ENCODE results near the gene ACSM4.
"Not testable (repeated sequence)": the region's sequence is repeated elsewhere in the genome, so short reads cannot be mapped to it uniquely, and the experiment has no call there.

The ACSM4 gene, protein sequence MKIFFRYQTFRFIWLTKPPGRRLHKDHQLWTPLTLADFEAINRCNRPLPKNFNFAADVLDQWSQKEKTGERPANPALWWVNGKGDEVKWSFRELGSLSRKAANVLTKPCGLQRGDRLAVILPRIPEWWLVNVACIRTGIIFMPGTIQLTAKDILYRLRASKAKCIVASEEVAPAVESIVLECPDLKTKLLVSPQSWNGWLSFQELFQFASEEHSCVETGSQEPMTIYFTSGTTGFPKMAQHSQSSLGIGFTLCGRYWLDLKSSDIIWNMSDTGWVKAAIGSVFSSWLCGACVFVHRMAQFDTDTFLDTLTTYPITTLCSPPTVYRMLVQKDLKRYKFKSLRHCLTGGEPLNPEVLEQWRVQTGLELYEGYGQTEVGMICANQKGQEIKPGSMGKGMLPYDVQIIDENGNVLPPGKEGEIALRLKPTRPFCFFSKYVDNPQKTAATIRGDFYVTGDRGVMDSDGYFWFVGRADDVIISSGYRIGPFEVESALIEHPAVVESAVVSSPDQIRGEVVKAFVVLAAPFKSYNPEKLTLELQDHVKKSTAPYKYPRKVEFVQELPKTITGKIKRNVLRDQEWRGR

DNA sequence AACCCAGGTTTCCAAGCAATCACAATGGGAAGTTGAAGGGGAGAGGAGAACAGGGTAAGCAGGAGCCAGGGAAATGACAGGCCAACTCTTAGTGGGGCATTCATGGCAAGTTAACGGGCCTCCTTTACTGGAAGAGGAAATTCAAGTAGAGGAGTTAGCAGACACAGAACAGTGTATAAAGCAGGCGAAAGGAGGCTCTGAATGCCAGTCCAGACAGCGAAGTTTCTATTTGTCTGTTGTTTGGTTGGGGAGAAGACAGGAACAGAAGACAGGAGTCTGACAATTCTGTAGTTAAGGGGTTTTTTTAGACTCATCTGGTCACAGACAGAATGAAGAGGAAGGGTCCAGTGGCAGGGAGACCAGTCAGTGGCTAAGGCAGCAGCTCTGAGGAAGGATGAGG, at the start of gene ACSM4:
ACSM4 (plus strand) TSS at position 301 of the 400 bp plus-strand sequence. CDS start 260 bp downstream, outside the sequence.
- no peak for DNase-seq (ENCODE audit: extremely low read depth in 1 of 2, low read depth in 1 of 2)

DNA sequence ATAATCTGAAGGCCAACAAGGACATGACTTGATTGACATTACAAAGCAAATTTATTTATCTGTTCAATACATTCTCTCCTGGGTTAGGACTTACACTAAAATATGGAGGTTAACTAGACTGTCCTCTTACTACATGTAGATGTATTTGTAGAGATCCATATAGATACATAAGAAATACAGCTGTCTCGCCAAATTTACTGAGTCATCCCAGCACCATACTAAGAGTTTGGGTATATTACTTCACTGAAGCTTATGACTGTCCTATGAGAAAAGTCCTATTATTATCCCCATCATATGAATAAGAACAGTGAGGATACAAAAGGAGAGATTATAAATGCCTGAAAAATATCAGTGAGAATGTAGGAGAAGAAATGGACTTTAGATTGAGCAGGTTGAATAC, 44.8 kb upstream of the ACSM4 start:
- no peak for DNase-seq (ENCODE audit: extremely low read depth in 1 of 2, low read depth in 1 of 2)

DNA sequence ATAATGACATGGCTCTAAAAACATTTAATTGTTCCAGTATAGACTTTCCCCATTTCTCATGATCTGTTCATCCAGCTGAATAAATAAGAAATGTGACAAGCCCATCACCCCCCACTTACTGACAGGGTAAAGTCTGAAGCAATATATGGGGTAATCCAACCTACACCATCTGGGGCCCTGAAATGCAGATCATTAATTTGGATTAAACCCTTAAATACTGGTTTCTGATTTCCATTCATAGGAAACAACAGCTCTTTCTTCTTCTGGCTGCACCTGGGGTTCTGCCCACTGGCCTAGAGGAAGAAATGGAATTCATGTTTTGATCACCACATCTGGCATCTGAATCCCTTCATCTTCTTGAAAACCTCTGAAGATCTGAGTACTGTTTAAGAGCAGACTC, 39.3 kb upstream of the ACSM4 start:
- DNase-seq (ENCODE audit: extremely low read depth in 1 of 2, low read depth in 1 of 2) = no peak

DNA sequence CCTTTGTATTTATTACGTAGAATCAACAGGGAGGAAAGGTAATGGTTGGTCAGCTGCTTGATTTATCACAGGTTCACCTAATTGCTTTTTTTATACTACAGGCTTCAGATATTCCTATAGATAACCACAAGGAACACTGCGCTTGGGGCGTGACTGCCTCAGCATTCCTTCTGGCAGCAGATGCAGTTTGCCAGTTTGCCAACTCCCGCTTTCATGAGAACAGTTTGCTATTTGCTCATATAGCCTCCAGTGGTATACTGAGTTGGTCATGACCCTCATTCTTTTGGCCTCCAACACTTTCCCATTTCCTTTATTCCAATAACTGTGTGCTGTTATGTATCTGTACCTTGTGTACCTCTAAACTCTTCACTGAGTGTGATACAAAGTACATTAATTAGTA, 38.6 kb upstream of the ACSM4 start:
- no peak for DNase-seq (ENCODE audit: extremely low read depth in 1 of 2, low read depth in 1 of 2)

DNA sequence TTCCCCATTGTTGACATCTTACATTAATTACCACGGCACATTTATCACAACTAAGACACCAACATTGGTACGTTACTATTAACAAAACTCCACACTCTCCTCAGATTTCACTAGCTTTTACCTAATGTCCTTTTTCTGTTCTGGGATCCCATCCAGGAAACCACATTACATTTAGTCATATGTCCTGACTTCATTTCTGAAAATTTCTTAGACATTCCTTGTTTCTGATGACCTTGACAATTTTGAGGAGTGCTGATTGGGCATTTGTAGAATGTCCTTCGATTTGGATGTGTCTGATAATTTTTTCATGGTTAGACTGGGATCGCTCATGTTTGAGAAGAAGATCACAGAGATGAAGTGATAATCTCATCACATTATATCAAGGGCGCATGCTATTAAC, 34.6 kb upstream of the ACSM4 start:
- DNase-seq (ENCODE audit: extremely low read depth in 1 of 2, low read depth in 1 of 2) = no peak

DNA sequence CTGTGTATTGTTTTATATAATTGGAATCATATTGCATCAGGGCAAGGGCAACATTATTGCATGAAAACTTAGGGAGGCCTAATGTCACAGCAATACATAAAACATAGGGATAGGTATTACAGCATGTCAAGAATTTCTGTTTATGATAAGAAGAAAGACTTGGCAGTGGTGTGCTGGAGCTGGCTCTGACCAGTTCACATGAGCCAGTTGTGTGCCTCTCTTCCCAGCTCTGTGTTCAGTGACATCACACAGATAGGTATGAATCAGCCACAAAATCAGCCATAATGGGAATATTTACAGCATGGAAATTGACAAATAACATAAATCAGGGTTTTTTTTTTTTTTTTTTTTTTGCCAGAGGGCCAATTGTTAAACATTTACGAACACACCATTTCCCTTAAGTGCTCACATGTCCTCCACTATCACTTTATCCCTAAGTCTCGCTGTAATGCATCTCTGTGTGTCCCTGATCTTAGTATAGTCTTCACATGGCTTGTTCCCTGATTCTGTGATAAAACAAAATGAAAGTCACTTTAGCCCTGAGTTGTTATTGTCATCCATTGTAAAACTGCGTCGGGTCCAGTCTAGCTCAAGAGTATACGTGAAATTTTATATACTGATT, 31.9 kb upstream of the ACSM4 start:
- no peak for DNase-seq (ENCODE audit: extremely low read depth in 1 of 2, low read depth in 1 of 2)

DNA sequence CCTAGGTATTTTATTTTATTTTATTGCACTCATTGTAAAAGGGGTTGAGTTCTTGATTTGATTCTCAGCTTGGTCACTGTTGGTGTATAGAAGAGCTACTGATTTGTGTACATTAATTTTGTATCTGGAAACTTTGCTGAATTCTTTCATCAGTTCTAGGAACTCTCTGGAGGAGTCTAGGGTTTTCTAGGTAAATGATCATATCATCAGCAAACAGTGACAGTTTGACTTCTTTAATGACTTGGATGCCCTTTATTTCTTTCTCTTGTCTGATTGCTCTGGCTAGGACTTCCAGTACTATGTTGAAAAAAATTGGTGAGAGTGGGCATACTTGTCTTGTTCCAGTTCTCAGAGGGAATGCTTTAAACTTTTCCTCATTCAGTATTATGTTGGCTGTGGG, 28.4 kb upstream of the ACSM4 start:
- not testable (repeated sequence) for DNase-seq (ENCODE audit: extremely low read depth in 1 of 2, low read depth in 1 of 2)

DNA sequence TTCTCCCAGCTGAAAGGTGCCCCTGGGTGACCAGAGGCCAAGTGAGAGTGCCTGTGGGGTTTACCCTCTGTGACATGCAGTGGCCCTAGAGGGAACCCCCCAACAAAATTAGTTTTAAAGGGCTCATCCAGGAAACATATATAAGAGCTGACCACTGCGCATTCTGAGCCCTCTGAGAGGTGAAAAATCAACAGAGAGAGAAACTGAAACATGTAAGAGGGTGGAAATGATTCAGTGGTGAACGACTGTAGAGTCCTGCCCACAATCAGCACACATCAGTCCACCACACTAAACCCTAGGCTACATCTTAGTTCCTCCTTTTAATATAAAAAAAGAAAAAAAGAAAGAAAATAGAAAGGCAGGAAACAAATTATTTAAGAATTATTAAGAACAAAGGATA, 21.0 kb upstream of the ACSM4 start:
- no peak for DNase-seq (ENCODE audit: extremely low read depth in 1 of 2, low read depth in 1 of 2)

DNA sequence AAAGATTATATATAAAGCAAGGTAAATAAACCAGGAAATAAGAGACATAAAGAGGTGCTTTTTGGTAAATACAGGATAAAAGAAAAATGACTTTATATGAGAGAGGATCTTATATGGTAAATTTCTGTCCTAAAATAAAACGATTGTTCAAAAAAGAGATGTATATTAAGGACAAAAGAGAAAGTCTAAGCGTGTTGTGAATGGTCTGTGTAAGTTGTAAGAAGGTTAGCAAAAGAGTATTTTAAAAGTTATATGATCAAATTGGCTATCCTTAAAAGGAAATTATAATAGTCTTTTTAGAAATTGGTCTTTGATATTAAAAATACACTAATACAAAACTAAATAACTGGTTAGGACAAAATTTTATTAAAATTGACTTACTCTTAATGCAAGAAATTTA, 14.1 kb upstream of the ACSM4 start:
- no peak for DNase-seq (ENCODE audit: extremely low read depth in 1 of 2, low read depth in 1 of 2)

DNA sequence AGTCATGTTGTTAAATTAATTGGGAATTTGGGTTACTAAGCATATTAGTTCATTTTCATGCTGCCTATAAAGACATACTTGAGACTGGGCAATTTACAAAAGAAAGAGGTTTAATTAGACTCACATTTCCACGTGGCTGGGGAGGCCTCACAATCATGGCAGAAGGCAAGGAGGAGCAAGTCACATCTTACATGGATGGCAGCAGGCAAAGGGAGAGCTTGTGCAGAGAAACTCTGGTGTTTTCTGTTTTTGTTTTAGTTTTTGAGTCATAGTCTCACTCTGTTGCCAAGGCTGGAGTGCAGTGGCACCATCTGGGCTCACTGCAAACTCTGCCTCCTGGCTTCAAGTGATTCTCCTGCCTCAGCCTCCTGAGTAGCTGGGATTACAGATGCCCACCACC, 13.3 kb upstream of the ACSM4 start:
- DNase-seq (ENCODE audit: extremely low read depth in 1 of 2, low read depth in 1 of 2) = not testable (repeated sequence)

DNA sequence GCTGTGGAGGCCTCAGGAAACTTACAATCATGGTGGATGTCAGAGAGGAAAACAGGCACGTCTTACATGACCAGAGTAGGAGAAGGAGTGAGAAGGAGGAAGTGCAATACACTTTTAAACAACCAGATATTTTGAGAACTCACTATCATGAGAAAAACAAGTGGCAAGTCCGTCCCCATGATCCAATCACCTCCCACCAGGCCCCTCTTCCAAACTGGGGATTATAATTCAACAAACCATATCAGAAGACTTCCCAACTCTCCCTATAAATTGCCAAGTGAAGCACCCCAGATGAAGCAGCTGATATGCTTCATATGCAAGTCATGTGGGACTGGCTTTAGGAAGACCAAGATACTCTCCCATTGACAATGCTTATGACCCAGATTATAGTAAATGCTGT, 11.6 kb upstream of the ACSM4 start:
- DNase-seq (ENCODE audit: extremely low read depth in 1 of 2, low read depth in 1 of 2) = no peak

DNA sequence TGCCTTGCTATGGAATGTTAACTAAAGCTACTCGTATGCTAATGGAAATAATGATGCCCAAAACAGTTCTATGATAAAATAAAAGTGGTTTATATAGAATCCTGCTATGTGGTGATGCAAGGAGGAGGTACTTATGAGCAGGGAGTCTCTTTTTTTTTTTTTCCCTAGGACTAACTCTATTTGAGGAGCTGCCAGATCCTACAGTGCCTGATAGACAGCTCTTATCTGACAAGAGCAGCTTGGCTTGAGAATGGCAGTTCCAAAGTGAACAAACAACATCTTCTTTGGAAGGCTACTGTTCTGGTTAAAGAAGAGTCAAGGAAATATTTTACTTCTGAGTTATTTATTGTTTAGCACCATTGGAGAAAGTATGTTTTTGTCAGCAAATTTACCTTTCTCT, 10.2 kb upstream of the ACSM4 start:
- no peak for DNase-seq (ENCODE audit: extremely low read depth in 1 of 2, low read depth in 1 of 2)

DNA sequence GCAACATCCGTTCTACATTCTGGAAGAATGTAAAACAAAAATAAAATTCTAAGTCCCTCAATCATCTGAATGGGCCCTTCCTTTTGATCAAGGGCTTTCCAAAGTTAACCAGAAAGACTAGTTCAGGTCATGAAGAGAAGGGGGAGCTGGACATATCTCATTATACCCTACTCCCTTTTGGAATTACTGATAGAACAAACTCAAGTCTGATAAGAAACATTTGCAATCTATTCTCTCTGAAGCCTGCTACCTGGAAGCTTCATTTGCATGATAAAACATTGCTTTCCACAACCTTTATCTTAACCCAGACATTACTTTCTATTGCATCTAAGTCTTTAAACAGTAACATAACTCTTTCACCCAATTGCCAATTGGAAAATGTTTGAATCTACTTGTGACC, 8.3 kb upstream of the ACSM4 start:
- DNase-seq (ENCODE audit: extremely low read depth in 1 of 2, low read depth in 1 of 2) = no peak

DNA sequence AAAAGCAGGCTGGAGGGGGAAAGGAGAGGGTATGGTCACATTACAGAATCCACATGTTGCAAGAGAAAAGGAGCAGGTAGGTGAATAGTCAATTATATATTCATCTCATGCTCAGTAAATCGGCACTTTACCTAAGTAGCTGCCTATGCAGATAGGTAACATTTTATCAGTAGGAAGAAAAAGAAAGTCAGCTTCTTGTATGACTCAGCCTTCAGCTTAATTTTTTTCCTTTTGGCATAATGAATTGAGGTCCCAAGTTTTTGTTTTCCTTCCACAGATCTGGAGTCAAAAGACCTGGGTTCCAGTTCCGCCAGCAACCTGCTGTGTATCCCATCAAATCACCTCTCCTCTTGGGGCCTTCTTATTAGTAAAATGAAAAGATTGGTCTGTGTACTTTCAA, 6.0 kb upstream of the ACSM4 start:
- no peak for DNase-seq (ENCODE audit: extremely low read depth in 1 of 2, low read depth in 1 of 2)

DNA sequence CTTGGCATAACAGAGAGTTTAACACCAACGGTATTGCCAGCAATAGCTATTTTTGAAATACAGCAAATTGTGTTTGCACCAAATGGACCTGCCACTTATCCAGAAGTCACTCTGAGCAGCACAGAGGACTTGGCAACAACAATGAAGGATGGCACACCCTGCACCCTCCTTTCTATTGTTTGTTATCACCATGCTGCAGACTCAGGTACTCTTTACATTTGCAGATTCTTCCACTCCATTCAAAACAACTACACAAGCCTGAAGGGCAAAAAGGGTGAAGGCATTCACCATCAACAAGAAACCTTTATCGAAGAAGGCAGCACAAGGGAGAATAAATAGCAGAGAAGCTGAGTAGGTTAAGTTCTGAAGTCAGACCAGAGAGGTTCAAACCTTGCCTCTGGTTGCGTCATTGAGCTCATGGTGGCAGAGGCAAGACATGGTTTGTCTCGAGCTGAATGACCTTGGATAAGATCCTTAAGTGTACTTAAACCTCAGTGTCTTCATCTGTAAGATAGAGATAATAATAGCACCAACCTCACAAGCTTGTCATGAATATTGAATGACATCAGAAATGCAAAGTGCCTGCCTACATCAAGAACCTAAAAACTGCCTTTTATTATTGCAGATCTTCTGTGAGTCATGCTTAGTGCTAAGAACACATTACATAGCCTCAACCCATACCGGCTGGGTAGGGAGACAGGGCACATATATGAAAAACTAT, 1.4 kb upstream of the ACSM4 start:
- DNase-seq (ENCODE audit: extremely low read depth in 1 of 2, low read depth in 1 of 2) = no peak

DNA sequence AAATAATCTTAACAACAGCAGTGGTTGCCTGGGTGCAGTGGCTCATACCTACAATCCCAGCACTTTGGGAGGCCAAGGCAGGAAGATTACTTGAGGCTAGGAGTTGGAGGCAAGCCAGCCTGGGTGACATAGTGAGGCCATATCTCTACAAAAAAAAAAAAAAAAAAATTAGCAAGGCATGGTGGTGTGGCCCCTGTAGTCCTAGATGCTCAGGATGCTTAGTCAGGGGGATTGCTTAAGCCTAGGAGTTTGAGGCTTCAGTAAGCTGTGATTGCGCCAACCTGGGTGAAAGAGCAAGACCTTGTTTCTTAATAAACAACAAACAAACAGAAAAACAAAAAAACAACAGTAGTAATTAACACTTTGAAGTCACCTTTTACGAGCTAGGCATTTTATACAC, 642 bp upstream of the ACSM4 start:
- no peak for DNase-seq (ENCODE audit: extremely low read depth in 1 of 2, low read depth in 1 of 2)

DNA sequence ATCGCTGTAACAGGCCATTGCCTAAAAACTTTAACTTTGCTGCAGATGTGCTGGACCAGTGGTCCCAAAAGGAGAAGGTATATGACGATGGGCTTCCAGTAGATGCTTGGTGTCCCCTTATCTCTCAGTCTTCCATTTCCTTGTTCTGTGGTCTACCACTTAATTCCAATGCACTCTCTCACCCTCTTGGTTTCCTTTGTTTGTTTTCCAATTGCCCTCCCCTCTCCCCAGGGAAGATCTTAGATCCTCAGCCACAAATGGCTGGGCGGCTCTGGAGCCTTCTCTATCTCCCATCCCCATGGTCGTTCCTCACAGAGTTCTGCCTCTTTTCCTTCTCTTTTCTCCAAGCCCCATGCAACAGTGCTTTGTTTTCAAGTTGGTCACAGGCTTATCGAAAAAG, 584 bp downstream of the ACSM4 start:
- DNase-seq (ENCODE audit: extremely low read depth in 1 of 2, low read depth in 1 of 2) = no peak

DNA sequence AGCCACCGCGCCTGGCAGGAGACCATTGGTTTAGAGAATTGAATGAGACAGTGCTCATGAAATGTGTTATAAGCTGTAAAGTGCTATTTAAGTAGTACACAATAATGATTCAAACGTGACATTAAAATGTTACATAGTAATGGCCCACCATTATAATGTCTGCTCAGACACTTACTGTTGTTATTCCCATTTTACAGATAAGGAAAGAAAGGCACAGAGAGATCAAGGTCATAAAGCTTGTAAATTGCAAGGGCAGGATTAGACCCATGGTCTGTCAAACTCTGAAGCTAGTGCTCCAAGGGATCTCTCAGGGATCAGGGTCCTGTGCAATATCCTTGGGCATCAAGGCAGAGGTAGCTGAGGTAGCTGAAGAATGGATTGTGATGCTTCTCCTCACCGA, 6.2 kb downstream of the ACSM4 start:
- no peak for DNase-seq (ENCODE audit: extremely low read depth in 1 of 2, low read depth in 1 of 2)

DNA sequence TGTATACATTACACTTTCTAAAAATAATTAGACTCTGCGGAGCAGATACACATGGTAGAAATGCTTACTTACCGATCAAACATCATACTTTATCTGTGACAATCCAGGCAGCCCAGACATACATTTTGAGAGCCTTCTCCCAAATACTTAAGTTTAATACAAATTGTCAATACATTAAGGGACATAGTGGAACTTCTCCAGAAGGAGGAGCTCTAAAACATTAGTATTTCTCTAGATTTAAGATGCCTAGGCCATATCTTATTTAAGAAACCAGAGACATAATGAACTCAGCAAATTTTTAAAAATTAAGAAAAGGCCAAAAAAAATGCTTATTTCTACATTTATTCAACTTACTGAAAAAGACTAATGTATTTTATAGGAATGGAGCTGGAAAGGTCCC, 16.1 kb downstream of the ACSM4 start:
- no peak for DNase-seq (ENCODE audit: extremely low read depth in 1 of 2, low read depth in 1 of 2)

DNA sequence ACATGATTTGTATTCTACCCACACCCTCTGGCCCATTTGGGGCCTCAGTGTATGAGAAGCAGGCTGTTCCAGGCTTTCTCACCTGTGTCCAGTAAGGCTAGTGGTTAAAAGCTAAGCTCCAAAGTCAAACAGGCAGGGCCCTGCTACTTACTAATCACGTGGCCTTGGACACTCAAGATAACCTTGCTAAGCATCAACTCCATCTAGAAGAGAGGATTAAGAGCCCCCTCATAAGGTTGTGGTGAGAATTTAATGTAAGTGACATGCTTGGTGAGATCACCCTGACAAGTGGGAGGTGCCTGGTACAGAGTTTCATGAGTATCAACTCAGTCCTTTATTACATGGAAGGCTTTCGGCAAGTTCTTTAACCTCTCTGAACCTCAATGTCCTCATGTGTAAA, 17.8 kb downstream of the ACSM4 start:
- no peak for DNase-seq (ENCODE audit: extremely low read depth in 1 of 2, low read depth in 1 of 2)

DNA sequence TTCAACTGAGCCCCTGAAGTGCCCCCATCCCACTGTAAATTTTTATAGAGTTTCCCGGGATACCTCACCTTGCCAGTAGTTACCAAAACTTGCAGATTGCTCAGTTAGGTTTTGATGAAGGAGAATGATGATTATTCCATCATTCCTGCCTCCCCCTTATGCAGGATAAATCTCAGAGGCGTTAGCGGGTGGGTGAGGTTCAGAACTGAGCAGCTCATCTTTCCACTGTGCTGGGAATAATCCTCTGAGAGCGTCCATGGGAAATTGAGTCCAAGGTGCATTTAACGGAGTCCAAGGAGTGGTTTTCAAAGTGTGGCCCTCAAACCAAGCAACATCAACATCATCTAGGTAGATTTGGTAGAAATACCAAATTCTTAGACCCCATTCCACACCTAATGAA, 18.7 kb downstream of the ACSM4 start:
- no peak for DNase-seq (ENCODE audit: extremely low read depth in 1 of 2, low read depth in 1 of 2)

DNA sequence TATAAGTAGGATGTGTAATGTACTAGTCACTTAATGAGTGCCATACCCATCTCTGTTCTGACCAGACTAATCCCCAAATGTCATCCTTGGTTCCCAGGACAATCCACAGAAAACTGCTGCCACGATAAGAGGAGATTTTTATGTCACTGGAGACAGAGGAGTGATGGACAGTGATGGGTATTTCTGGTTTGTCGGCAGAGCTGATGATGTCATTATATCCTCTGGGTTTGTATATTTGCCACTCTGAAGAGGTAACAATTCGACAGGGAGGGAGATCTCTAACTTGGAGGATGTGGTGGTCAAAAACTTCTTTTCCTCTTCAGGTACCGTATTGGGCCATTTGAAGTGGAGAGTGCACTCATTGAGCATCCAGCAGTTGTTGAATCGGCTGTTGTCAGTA, 20.3 kb downstream of the ACSM4 start:
- DNase-seq (ENCODE audit: extremely low read depth in 1 of 2, low read depth in 1 of 2) = no peak
